Transverse colon (tissue), 4 donors: Measurements from ENCODE around the gene EPB41L5. TPM values are rescaled to one million over a fixed set of nuclear protein-coding genes. Genes with fewer than 3 reads are reported as not detected.
"Not testable (repeated sequence)": the region's sequence is repeated elsewhere in the genome, so short reads cannot be mapped to it uniquely, and the experiment has no call there.

Experiments used
- DNase-seq: peaks from one replicate; pipeline ENCODE4 v3.0.0-alpha.2; 2019
- H3K27ac ChIP-seq, 4 donors: fragments of 200-600 bp; sonication (generic); 2 replicates each; pipeline ENCODE4 v1.5.1; 2016 to 2018; ENCODE audit warnings: inconsistent platforms in 4 of 4
- H3K27me3 ChIP-seq: fragments of 200-600 bp; sonication (generic); 2 replicates; pipeline ENCODE4 v1.5.1; 2017; ENCODE audit warnings: inconsistent platforms
- H3K36me3 ChIP-seq, 4 donors: fragments of 200-600 bp; sonication (generic); 2 replicates each; pipeline ENCODE4 v1.5.1; 2017 to 2019; ENCODE audit warnings: inconsistent platforms in 4 of 4
- H3K4me1 ChIP-seq, 4 donors: fragments of 200-600 bp; sonication (generic); 2 replicates each; pipeline ENCODE4 v1.5.1; 2017 to 2020; ENCODE audit warnings: inconsistent platforms in 4 of 4
- H3K4me3 ChIP-seq, 4 donors: fragments of 200-600 bp; sonication (generic); 1 replicate in 1 of 4; 2 replicates in 3 of 4; pipeline versions ENCODE4 v1.5.1 to v1.6.1; 2017 to 2019; ENCODE audit warnings: inconsistent platforms in 4 of 4
- H3K9me3 ChIP-seq, 2 donors: fragments of 200-600 bp; sonication (generic); 2 replicates each; pipeline ENCODE4 v1.5.1; 2017 to 2019; ENCODE audit warnings: inconsistent platforms in 2 of 2
- CTCF ChIP-seq, 5 experiments: fragments of 200-600 bp in 3 of 5; fragments of 450-650 bp in 2 of 5; sonication (generic) in 3 of 5; IDR thresholded peaks; 1 replicate in 2 of 5; 2 replicates in 3 of 5; pipeline ENCODE4 v1.5.1; 2016 to 2017; ENCODE audit warnings: antibody characterized with exemption in 5 of 5, inconsistent platforms in 3 of 5, mild to moderate bottlenecking in 2 of 5, moderate library complexity in 1 of 5
- EP300 ChIP-seq: sonication (generic); formaldehyde crosslinking; IDR thresholded peaks from one replicate; pipeline ENCODE4 v1.6.1; 2017; ENCODE audit warnings: antibody characterized with exemption, low read depth
- POLR2A ChIP-seq: fragments of 450-650 bp; IDR thresholded peaks from one replicate; pipeline ENCODE4 v1.6.1; 2016; ENCODE audit warnings: antibody characterized with exemption, mild to moderate bottlenecking, moderate library complexity
- POLR2AphosphoS5 ChIP-seq, 3 donors: sonication (generic); formaldehyde crosslinking; IDR thresholded peaks; one replicate each; pipeline ENCODE4 v1.6.1; 2016; ENCODE audit warnings: antibody characterized with exemption in 3 of 3
- WGBS, 2 donors: methylation state at CpG; one replicate each; pipeline ENCODE4 v1.1.5; 2018; ENCODE audit warnings: low coverage in 1 of 2; 5-methylcytosine and 5-hydroxymethylcytosine counted together
- in situ Hi-C, 4 donors: fragments of 200-750 bp; cut with MboI; loops; one replicate each; pipeline versions ENCODE4 v1.15.0 to v1.15.1; 2017; ENCODE audit warnings: low sequenced_read_pairs in 3 of 4, low pct_ligation_motif_present in 1 of 4, low pct_unique_long_range_greater_than_20kb in 1 of 4
- intact Hi-C: fragments of 100-400 bp; cut with DNase I; formaldehyde crosslinking; loops from one replicate; pipeline ENCODE4 v1.15.1; 2023; ENCODE audit warnings: low total_unique reads
- total RNA-seq, 4 donors: library from RNA; depleted of rRNA; stranded (reverse); fragments of >200 nt; gene quantifications; one replicate each; pipeline ENCODE4 v1.1.0, GENCODE V29; 2016

Gene EPB41L5
- total RNA-seq, 4 donors from 2014 or later = 11.1 to 36.5 (median 27.6) TPM

GRCh38 chr2:119996148-119996547 lies 16.7 kb upstream of the EPB41L5 start:
- H3K4me1 ChIP-seq = peaks cover 0 to 5% (median 2%) of the 10 kb centered on the region in 4 donors
- DNase-seq = no peak
- 63 to 78% methylated on average over 3 of the region's 3 CpGs for WGBS, 2 donors
- no peaks in the 10 kb centered on the region for H3K27me3 ChIP-seq
- no peak for TF ChIP-seq POLR2A
- no peak for TF ChIP-seq CTCF (IDR thresholded peaks at IDR 0.05)
- no peak for TF ChIP-seq POLR2AphosphoS5 (IDR thresholded peaks at IDR 0.05)
- no peak for TF ChIP-seq EP300
- no peaks in the 10 kb centered on the region for H3K9me3 ChIP-seq
- no peak overlapping the region for H3K4me3 ChIP-seq
- in situ Hi-C loops = no loop called here
- no peak overlapping the region for H3K27ac ChIP-seq
- intact Hi-C loops = no loop called here
- H3K36me3 ChIP-seq = no peaks in the 10 kb centered on the region

DNA sequence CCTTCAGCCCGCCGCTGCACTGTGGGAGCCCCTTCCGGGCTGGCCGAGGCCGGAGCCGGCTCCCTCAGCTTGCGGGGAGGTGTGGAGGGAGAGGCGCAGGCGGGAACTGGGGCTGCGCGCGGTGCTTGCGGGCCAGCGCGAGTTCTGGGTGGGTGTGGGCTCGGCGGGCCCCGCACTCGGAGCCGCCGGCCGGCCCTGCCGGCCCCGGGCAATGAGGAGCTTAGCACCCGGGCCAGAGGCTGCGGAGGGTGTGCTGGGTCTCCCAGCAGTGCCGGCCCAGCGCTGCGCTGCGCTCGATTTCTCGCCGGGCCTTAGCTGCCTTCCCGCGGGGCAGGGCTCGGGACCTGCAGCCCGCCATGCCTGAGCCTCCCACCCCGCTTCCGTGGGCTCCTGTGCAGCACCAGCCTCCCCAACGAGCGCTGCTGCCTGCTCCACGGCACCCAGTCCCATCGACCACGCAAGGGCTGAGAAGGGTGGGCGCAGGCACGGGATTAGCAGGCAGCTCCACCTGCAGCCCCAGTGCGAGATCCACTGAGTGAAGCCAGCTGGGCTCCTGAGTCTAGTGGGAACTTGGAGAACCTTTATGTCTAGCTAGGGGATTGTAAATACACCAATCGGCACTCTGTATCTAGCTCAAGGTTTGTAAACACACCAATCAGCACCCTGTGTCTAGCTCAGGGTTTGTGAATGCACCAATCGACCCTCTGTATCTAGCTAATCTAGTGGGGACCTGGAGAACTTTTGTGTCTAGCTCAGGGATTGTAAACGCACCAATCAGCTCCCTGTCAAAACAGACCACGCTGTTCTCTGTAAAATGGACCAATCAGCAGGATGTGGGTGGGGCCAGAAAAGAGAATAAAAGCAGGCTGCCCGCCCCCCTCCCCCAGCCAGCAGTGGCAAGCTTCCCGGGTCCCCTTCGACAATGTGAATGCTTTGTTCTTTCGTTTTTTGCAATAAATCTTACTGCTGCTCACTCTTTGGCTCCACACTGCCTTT lies 15.7 kb upstream of the EPB41L5 start:
- H3K4me3 ChIP-seq, in situ Hi-C loops, DNase-seq, H3K4me1 ChIP-seq, intact Hi-C loops, H3K9me3 ChIP-seq, H3K27ac ChIP-seq, H3K27me3 ChIP-seq, H3K36me3 ChIP-seq: not testable (repeated sequence)
- WGBS, 2 donors = 57 to 94% methylated on average over 5 to 48 of the region's 55 CpGs

- WGBS, 2 donors = 71 to 96% methylated on average over 1 of the region's 1 CpG
Measured at GRCh38 chr2:120001471-120001870, 11.4 kb upstream of the EPB41L5 start.

GRCh38 chr2:120004254-120004653 lies 8.6 kb upstream of the EPB41L5 start:
- in situ Hi-C loops = no loop called here
- no peak for DNase-seq
- Histone ChIP-seq H3K27me3 (no peaks in the 10 kb centered on the region), H3K4me3 (no peak overlapping the region), H3K36me3 (no peaks in the 10 kb centered on the region), H3K4me1 (no peaks in the 10 kb centered on the region), H3K27ac (no peak overlapping the region), H3K9me3 (no peaks in the 10 kb centered on the region)
- no peak for TF ChIP-seq POLR2AphosphoS5 (IDR thresholded peaks at IDR 0.05)
- TF ChIP-seq EP300 = no peak
- TF ChIP-seq POLR2A = no peak
- TF ChIP-seq CTCF (IDR thresholded peaks at IDR 0.05) = no peak
- intact Hi-C loops = no loop called here

More at GRCh38 chr2:120001471-120001870, 11.4 kb upstream of the EPB41L5 start:
- TF ChIP-seq POLR2A (no peak), POLR2AphosphoS5 (IDR thresholded peaks at IDR 0.05) (no peak), CTCF (IDR thresholded peaks at IDR 0.05) (no peak), EP300 (no peak)
- intact Hi-C loops (no loop called here), in situ Hi-C loops (no loop called here)
- no peaks in the 10 kb centered on the region for H3K27me3 ChIP-seq
- H3K27ac ChIP-seq = no peak overlapping the region
- H3K36me3 ChIP-seq = no peaks in the 10 kb centered on the region
- no peaks in the 10 kb centered on the region for H3K9me3 ChIP-seq
- H3K4me1 ChIP-seq = peaks cover 0 to 2% (median under 1%) of the 10 kb centered on the region in 4 donors
- DNase-seq = no peak
- no peak overlapping the region for H3K4me3 ChIP-seq
